ENCODE data around the gene C2CD5. TPM values are rescaled to one million over a fixed set of nuclear protein-coding genes. Genes with fewer than 3 reads are reported as not detected.

Gene C2CD5
- total RNA-seq, 1 donor from 2014 or later, result 54.2 TPM

- no peak for DNase-seq (ENCODE audit: low spot score)
Observed at GRCh38 chr12:22414742-22415141, 129.6 kb downstream of the C2CD5 start.

DNA sequence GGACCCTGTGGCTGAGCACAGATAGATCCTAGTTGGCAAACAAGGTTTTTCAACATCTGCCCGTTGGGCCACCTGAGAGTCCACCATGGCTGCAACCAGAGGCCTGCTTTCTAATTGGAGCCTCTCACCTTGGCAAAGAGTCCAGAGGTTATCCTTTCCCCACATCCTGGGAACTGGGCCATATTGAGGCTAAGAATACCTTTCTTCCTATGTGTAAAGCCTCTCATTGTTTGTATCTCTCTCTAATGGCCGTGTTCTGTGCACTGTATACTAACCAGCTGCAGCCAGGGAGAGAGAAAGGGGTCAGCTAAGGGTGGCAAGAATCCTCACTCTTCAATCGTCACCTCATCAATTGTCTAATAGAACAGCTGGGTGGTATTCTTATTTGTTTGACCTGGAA lies 130.8 kb downstream of the C2CD5 start:
- DNase-seq (ENCODE audit: low spot score), result no peak

DNA sequence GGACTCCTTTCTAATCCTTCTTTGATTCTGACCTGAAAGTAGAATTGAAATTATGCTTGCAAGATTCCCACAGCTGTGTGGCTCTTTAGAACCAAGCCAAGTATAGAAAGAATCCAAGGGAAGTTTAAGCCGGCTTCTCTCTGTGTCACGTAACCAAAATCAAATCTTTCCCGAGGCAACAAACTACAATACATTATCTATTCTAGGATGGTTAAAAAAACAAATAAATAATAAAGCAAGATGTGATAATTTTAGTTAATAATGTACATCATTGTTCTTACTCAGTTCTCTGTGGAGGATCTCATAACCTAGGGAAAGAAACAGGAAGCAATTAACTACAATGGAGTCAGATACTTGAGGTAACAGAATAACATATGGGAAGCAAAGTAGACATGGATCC lies 131.8 kb downstream of the C2CD5 start:
- no peak for DNase-seq (ENCODE audit: low spot score)

GRCh38 chr12:22410486-22410885 lies 133.9 kb downstream of the C2CD5 start:
- DNase-seq (ENCODE audit: low spot score), result no peak

- DNase-seq (ENCODE audit: low spot score), result no peak
Observed at GRCh38 chr12:22409377-22410164, 134.8 kb downstream of the C2CD5 start.

- DNase-seq (ENCODE audit: low spot score), result no peak
Observed at GRCh38 chr12:22408610-22409376, 135.5 kb downstream of the C2CD5 start.

GRCh38 chr12:22407397-22407796 lies 136.9 kb downstream of the C2CD5 start:
- no peak for DNase-seq (ENCODE audit: low spot score)

DNA sequence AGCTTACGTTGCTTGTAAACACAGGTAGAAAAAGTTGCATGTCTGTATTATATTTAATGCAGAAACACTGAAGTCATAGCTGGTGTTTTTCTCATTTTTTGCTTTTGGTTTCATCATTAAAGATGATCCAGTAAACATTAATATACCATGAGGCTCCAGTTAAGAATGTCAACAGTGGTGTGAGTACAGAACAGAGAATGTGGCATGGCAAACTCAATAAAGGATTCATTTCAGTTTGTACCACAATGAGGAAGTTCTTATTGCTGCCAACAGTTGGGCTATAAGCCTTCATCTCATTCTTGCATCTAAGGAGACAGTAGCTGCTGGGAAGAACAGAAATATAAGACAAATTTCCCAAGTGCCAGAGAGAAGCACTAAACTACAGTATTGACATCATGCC lies 137.7 kb downstream of the C2CD5 start:
- DNase-seq (ENCODE audit: low spot score), result no peak

GRCh38 chr12:22399464-22400180 lies 144.7 kb downstream of the C2CD5 start:
- DNase-seq (ENCODE audit: low spot score), result no peak

Other genes with a start within 250 kb of the C2CD5 start
- gene ST8SIA1, start 209.8 kb downstream of the C2CD5 start, total RNA-seq, result 2.4 TPM
- gene ETNK1, start 80.6 kb upstream of the C2CD5 start, total RNA-seq, result 116 TPM

Data from mucosa of gallbladder (tissue), 1 donor.